Measurements from ENCODE around the gene EVX1. TPM values are rescaled to one million over a fixed set of nuclear protein-coding genes. Genes with fewer than 3 reads are reported as not detected.
A peak's percentile ranks its signal among the peaks of the same experiment; 100 is the strongest.

Gene EVX1
- total and polyA plus RNA-seq, 2 of the 8 experiments (the other 6 are each of a cell fraction or from before 2014, with no cell fraction given): not detected

GRCh38 chr7:27203365-27203953, 39.1 kb upstream of the EVX1 start:
- Histone ChIP-seq H3K4ac (replicated peaks; ENCODE audit: insufficient read length, low read depth, low read length) (no peak overlapping the region), H4K5ac (ENCODE audit: insufficient read length, low read depth, low read length) (no peak overlapping the region), H3K27me3 (replicated peaks in 1 of 4; ENCODE audit: control insufficient read depth in 3 of 4, extremely low read depth in 1 of 4, insufficient read depth in 3 of 4, low read length in 3 of 4) (peaks cover 97 to 100% (median 100%) of the 10 kb centered on the region in 4 experiments), H2AFZ (ENCODE audit: low read length) (no peak overlapping the region), H4K20me1 (replicated peaks in 1 of 2; ENCODE audit: control insufficient read depth in 1 of 2, insufficient read depth in 2 of 2, low read length in 2 of 2) (peaks cover 33 to 49% of the 10 kb centered on the region in 2 experiments), H3K4me3 (ENCODE audit: extremely low read depth in 1 of 4, insufficient read depth in 2 of 4, low read depth in 3 of 4, low read length in 4 of 4) (no peak overlapping the region), H3K23ac (ENCODE audit: insufficient read length) (no peak overlapping the region), H3K4me2 (ENCODE audit: insufficient read depth in 1 of 2, low read depth in 2 of 2, low read length in 2 of 2) (no peak overlapping the region), H2BK15ac (ENCODE audit: low read length) (peak overlapping the region; percentile 16; the same call in 1 of the 2 replicates), H3K14ac (ENCODE audit: insufficient read length) (no peak overlapping the region), H3K18ac (ENCODE audit: extremely low read depth, low read length) (no peak overlapping the region), H3K23me2 (ENCODE audit: low read depth, low read length) (no peaks in the 10 kb centered on the region; the same call in 1 of the 2 replicates), H4K8ac (ENCODE audit: extremely low read depth, insufficient read depth, low read length) (no peak overlapping the region), H3K9me3 (ENCODE audit: insufficient read depth in 2 of 2, low read depth in 1 of 2, low read length in 1 of 2) (no peaks in the 10 kb centered on the region; a peak in 1 of 4 replicates), H3K27ac (ENCODE audit: low read depth, low read length) (no peak overlapping the region), H3K36me3 (ENCODE audit: control insufficient read depth in 2 of 4, insufficient read depth in 4 of 4, low read length in 3 of 4) (peaks cover 0 to 16% (median 0%) of the 10 kb centered on the region in 4 experiments; a peak in 1 of 8 replicates), H3K4me1 (replicated peaks in 1 of 4; ENCODE audit: control insufficient read depth in 3 of 4, insufficient read depth in 4 of 4, low read length in 3 of 4) (peaks cover 0 to 8% (median 4%) of the 10 kb centered on the region in 4 experiments; a peak in 6 of 7 replicates), H3K56ac (replicated peaks; ENCODE audit: insufficient read length, low read depth, low read length) (no peak overlapping the region), H2BK12ac (ENCODE audit: low read depth, low read length) (no peak overlapping the region), H3K79me1 (ENCODE audit: low read depth, low read length) (no peaks in the 10 kb centered on the region; the same call in 1 of the 2 replicates), H2BK120ac (replicated peaks; ENCODE audit: low read depth, low read length) (no peak overlapping the region), H4K91ac (replicated peaks; ENCODE audit: insufficient read length, low read length) (no peak overlapping the region), H3K79me2 (ENCODE audit: control insufficient read depth in 1 of 2, insufficient read depth in 2 of 2, low read length in 2 of 2) (no peaks in the 10 kb centered on the region), H3K9ac (replicated peaks in 1 of 4; ENCODE audit: extremely low read depth in 1 of 4, low read depth in 3 of 4, low read length in 3 of 4) (no peak overlapping the region), H2BK20ac (ENCODE audit: low read length) (no peak overlapping the region), H2AK5ac (ENCODE audit: low read depth, low read length) (no peak overlapping the region), H2BK5ac (ENCODE audit: low read depth, low read length) (no peak overlapping the region)
- peak in 1 of 2 experiments; percentile 42 for DNase-seq (ENCODE audit: low read depth in 1 of 2, low spot score in 2 of 2)
- FAIRE-seq: no peak
- CTCF ChIA-PET (ENCODE audit: partially characterized antibody): interaction anchor here (0.9 to 2.1 kb wide), 6 partner anchors 10 to 47 kb away, joined by 3 to 6 read pairs (median 4); partner anchors contain the start of gene HOXA11
- 39% methylated on average over 10 of the region's 10 CpGs; no CpG with 5 or more reads in 1 of the 2 experiments for WGBS, 2 experiments (ENCODE audit: extremely low coverage in 1 of 2, insufficient coverage in 1 of 2, insufficient read length in 1 of 2, insufficient replicate concordance in 2 of 2, low coverage in 1 of 2, low lambda C conversion rate in 2 of 2, missing lambda C conversion rate in 1 of 2)
- POLR2A ChIA-PET (ENCODE audit: partially characterized antibody): no interaction called here
- no peak for TF ChIP-seq BACH1 (IDR thresholded peaks at IDR 0.05; ENCODE audit: low read length)
- no peak for TF ChIP-seq NANOG (IDR thresholded peaks at IDR 0.05; ENCODE audit: insufficient read depth, low read depth, low read length, poor library complexity, severe bottlenecking)
- TF ChIP-seq SP2 (IDR thresholded peaks at IDR 0.05; ENCODE audit: low read length): no peak
- TF ChIP-seq SAP30 (IDR thresholded peaks at IDR 0.05; ENCODE audit: insufficient read depth, insufficient replicate concordance, low read length): no peak
- peak; percentile 74 for TF ChIP-seq RNF2 (IDR thresholded peaks at IDR 0.05; ENCODE audit: borderline replicate concordance, low read depth, low read length, missing control alignments, poor library complexity, severe bottlenecking)
- TF ChIP-seq YY1 (IDR thresholded peaks at IDR 0.05; ENCODE audit: low read depth, low read length): no peak
- no peak for TF ChIP-seq CREB1 (IDR thresholded peaks at IDR 0.05)
- no peak for TF ChIP-seq RBBP5 (IDR thresholded peaks at IDR 0.05; ENCODE audit: borderline replicate concordance, low read depth, low read length)
- TF ChIP-seq SIX5 (IDR thresholded peaks at IDR 0.05; ENCODE audit: low read depth, low read length): no peak
- TF ChIP-seq ZNF274 (IDR thresholded peaks at IDR 0.05; ENCODE audit: borderline replicate concordance, extremely low read depth, low read length): no peak
- TF ChIP-seq, protein P1, sequence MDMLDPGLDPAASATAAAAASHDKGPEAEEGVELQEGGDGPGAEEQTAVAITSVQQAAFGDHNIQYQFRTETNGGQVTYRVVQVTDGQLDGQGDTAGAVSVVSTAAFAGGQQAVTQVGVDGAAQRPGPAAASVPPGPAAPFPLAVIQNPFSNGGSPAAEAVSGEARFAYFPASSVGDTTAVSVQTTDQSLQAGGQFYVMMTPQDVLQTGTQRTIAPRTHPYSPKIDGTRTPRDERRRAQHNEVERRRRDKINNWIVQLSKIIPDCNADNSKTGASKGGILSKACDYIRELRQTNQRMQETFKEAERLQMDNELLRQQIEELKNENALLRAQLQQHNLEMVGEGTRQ (IDR thresholded peaks at IDR 0.05; ENCODE audit: low read length): no peak

Measured in H1 (cell line).